HepG2 (cell line): ENCODE results near the gene STX10. TPM values are rescaled to one million over a fixed set of nuclear protein-coding genes. Genes with fewer than 3 reads are reported as not detected.

Source experiments
- FOXK2 ChIP-seq: fragments of 450-650 bp; IDR thresholded peaks from 2 replicates; pipeline ENCODE4 v1.6.1; 2016
- HES4 ChIP-seq: sonication (generic); formaldehyde crosslinking; IDR thresholded peaks from 2 replicates; pipeline ENCODE4 v1.9.0; 2021; ENCODE audit warnings: mild to moderate bottlenecking, missing genetic modification reagents, borderline replicate concordance
- HNRNPH1 ChIP-seq: fragments of 200-400 bp; formaldehyde crosslinking; optimal IDR thresholded peaks from 2 replicates; pipeline ENCODE3; 2017; ENCODE audit warnings: mild to moderate bottlenecking, low read depth, low read length
- KDM4B ChIP-seq: sonication (generic); formaldehyde crosslinking; IDR thresholded peaks from 2 replicates; pipeline ENCODE4 v1.4.0; 2020; ENCODE audit warnings: missing genetic modification reagents
- MAF1 ChIP-seq: sonication (generic); formaldehyde crosslinking; IDR thresholded peaks from 2 replicates; pipeline ENCODE4 v1.5.0; 2020; ENCODE audit warnings: missing genetic modification reagents, borderline replicate concordance
- MBNL3 ChIP-seq: fragments of 250-450 bp; sonication (Bioruptor Pico); conservative IDR thresholded peaks from 2 replicates; pipeline ENCODE4 v1.8.0; 2022; ENCODE audit warnings: mild to moderate bottlenecking, inconsistent platforms
- NRL ChIP-seq: sonication (generic); formaldehyde crosslinking; IDR thresholded peaks from 2 replicates; pipeline ENCODE4 v1.5.0; 2020; ENCODE audit warnings: missing genetic modification reagents, mild to moderate bottlenecking, moderate library complexity, borderline replicate concordance
- PCBP1 ChIP-seq: fragments of 200-400 bp; formaldehyde crosslinking; IDR thresholded peaks from 2 replicates; pipeline ENCODE4 v1.6.1; 2017; ENCODE audit warnings: mild to moderate bottlenecking, low read depth, low read length, borderline replicate concordance
- RCOR2 ChIP-seq: IDR thresholded peaks from 2 replicates; pipeline ENCODE4 v1.6.1; 2016; ENCODE audit warnings: missing biosample characterization, missing genetic modification reagents
- RFX5 ChIP-seq: IDR thresholded peaks from 2 replicates; pipeline ENCODE4 v1.6.1; 2011; ENCODE audit warnings: low read depth, low read length, improper control_type of control experiment
- SP4 ChIP-seq: sonication (generic); formaldehyde crosslinking; IDR thresholded peaks from 2 replicates; pipeline ENCODE4 v1.8.1; 2023; ENCODE audit warnings: mild to moderate bottlenecking, missing genetic modification reagents
- TARDBP ChIP-seq: sonication (generic); formaldehyde crosslinking; IDR thresholded peaks from 2 replicates; pipeline ENCODE4 v1.8.0; 2022; ENCODE audit warnings: mild to moderate bottlenecking, missing genetic modification reagents
- TBP ChIP-seq: sonication (generic); formaldehyde crosslinking; IDR thresholded peaks from 2 replicates; pipeline ENCODE4 v1.5.0; 2020; ENCODE audit warnings: missing genetic modification reagents
- YEATS2 ChIP-seq: sonication (generic); formaldehyde crosslinking; IDR thresholded peaks from 2 replicates; pipeline ENCODE4 v1.4.0; 2020; ENCODE audit warnings: missing genetic modification reagents, borderline replicate concordance
- ZBTB7A ChIP-seq: sonication (generic); formaldehyde crosslinking; IDR thresholded peaks from 2 replicates; pipeline ENCODE4 v1.8.0; 2022; ENCODE audit warnings: mild to moderate bottlenecking, missing genetic modification reagents
- ZFP82 ChIP-seq: sonication (generic); formaldehyde crosslinking; IDR thresholded peaks from 2 replicates; pipeline ENCODE4 v1.5.1; 2020; ENCODE audit warnings: mild to moderate bottlenecking, missing genetic modification reagents, borderline replicate concordance
- ZNF382 ChIP-seq: sonication (generic); formaldehyde crosslinking; IDR thresholded peaks from 2 replicates; pipeline ENCODE4 v1.5.0; 2020; ENCODE audit warnings: missing genetic modification reagents, mild to moderate bottlenecking, borderline replicate concordance
- ZNF773 ChIP-seq: sonication (generic); formaldehyde crosslinking; IDR thresholded peaks from 2 replicates; pipeline ENCODE4 v1.4.0; 2020; ENCODE audit warnings: missing genetic modification reagents, borderline replicate concordance
- ZSCAN30 ChIP-seq: sonication (generic); formaldehyde crosslinking; IDR thresholded peaks from 2 replicates; pipeline ENCODE4 v1.5.0; 2020; ENCODE audit warnings: mild to moderate bottlenecking, missing genetic modification reagents
- polyA plus RNA-seq, 8 experiments: library from polyadenylated mRNA; depleted of rRNA in 3 of 8; stranded (reverse) in 7 of 8; unstranded in 1 of 8; fragments of >200 nt; fragmentation: Illumina TruSeq in 4 of 8; extraction: Trizol in 4 of 8; gene quantifications; 2 replicates each; pipeline versions ENCODE4 v1.2.1 to v1.2.3, GENCODE V29; 2011 to 2016; ENCODE audit warnings: low read depth in 4 of 8, missing spikeins in 1 of 8, mixed read lengths in 1 of 8; ENCODE audit not compliant: insufficient read depth in 1 of 8
- total RNA-seq, 5 experiments: library from RNA; depleted of rRNA; stranded (reverse); fragments of >200 nt; fragmentation: Illumina TruSeq; extraction: Trizol; gene quantifications; 2 replicates each; pipeline ENCODE4 v1.2.3, GENCODE V29; 2016; ENCODE audit warnings: low read depth in 1 of 5
- TF ChIP-seq, protein P1 (sequence below): sonication (generic); formaldehyde crosslinking; IDR thresholded peaks from 2 replicates; pipeline ENCODE4 v1.4.0; 2020; ENCODE audit warnings: low read depth, mild to moderate bottlenecking, missing genetic modification reagents
- TF ChIP-seq, protein P2 (sequence below): sonication (generic); formaldehyde crosslinking; IDR thresholded peaks from 2 replicates; pipeline ENCODE4 v1.5.0; 2020; ENCODE audit warnings: missing genetic modification reagents, mild to moderate bottlenecking, borderline replicate concordance
- TF ChIP-seq, protein P3 (sequence below): sonication (generic); formaldehyde crosslinking; IDR thresholded peaks from 2 replicates; pipeline ENCODE4 v1.4.0; 2020; ENCODE audit warnings: mild to moderate bottlenecking, low read depth, missing genetic modification reagents
- TF ChIP-seq, protein P4 (sequence below): sonication (generic); formaldehyde crosslinking; IDR thresholded peaks from 2 replicates; pipeline ENCODE4 v1.9.0; 2021; ENCODE audit warnings: missing genetic modification reagents, borderline replicate concordance
- TF ChIP-seq, protein P5 (sequence below): sonication (generic); formaldehyde crosslinking; IDR thresholded peaks from 2 replicates; pipeline ENCODE4 v1.5.1; 2020; ENCODE audit warnings: mild to moderate bottlenecking, missing genetic modification reagents, moderate library complexity

STX10 gene
- total and polyA plus RNA-seq, 2 of the 13 experiments (the other 11 are each of a cell fraction or from before 2014, with no cell fraction given) = 47.9 to 66.4 TPM

DNA sequence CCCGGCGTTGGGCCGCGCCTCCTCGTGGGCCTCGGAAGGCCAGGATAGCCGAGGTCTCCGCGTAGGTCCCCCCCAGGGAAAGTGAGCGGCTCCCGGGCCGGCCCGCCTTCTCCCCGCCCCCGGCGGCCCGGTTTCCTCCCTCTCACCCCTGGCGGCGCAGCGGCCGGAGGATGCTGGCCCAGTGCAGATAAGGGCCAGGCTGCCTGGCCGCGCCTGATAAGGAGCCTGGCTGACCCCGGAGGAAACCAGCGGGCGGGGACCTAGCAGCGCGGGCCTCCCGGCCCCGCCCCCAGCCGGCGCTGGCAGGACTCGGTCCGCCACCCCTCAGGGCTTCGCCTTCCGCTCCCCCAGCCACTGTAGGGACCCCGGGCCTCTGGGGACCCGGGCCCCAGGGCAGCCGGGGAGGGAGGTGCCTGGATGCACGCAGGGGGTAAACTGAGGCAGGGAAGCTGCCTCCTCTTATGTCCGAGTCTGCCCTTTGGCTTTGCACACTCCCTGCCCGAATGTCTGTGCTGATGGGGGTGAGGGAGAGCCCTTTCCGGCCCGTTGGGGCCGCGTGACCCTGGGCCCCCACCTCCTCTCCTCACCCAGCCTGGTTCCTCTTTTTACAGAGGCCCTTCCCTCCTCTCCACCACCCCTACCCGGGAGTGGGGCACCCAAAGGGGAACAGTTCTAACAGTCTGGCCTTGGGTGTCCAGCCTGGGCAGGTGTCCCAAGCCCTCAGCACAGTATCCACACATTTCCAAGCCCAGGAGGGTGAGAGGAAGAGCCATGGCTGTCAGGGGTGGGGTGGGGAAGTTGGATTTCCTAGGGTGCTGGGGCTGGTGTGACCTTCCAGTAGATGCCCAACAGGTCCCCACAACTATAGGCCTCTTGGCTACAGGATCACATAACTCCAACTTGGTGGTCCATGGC lies 47.3 kb downstream of the STX10 start, which contains the start of gene LYL1 (continued):
- no peak for TF ChIP-seq HNRNPH1
- no peak for TF ChIP-seq ZSCAN30 (CRISPR knock-in tag)
- TF ChIP-seq, protein P1, sequence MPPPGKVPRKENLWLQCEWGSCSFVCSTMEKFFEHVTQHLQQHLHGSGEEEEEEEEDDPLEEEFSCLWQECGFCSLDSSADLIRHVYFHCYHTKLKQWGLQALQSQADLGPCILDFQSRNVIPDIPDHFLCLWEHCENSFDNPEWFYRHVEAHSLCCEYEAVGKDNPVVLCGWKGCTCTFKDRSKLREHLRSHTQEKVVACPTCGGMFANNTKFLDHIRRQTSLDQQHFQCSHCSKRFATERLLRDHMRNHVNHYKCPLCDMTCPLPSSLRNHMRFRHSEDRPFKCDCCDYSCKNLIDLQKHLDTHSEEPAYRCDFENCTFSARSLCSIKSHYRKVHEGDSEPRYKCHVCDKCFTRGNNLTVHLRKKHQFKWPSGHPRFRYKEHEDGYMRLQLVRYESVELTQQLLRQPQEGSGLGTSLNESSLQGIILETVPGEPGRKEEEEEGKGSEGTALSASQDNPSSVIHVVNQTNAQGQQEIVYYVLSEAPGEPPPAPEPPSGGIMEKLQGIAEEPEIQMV = no peak
- TF ChIP-seq ZFP82 (CRISPR knock-in tag) = no peak
- TF ChIP-seq MBNL3 (CRISPR knock-in tag) = no peak
- no peak for TF ChIP-seq RCOR2
- no peak for TF ChIP-seq TBP (CRISPR knock-in tag)
- TF ChIP-seq, protein P2, sequence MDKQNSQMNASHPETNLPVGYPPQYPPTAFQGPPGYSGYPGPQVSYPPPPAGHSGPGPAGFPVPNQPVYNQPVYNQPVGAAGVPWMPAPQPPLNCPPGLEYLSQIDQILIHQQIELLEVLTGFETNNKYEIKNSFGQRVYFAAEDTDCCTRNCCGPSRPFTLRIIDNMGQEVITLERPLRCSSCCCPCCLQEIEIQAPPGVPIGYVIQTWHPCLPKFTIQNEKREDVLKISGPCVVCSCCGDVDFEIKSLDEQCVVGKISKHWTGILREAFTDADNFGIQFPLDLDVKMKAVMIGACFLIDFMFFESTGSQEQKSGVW = no peak
- 0 out of 2 replicates have a peak, but pooled peaks have one; percentile 50 for TF ChIP-seq YEATS2
- no peak for TF ChIP-seq MAF1 (CRISPR knock-in tag)
- TF ChIP-seq, protein P3, sequence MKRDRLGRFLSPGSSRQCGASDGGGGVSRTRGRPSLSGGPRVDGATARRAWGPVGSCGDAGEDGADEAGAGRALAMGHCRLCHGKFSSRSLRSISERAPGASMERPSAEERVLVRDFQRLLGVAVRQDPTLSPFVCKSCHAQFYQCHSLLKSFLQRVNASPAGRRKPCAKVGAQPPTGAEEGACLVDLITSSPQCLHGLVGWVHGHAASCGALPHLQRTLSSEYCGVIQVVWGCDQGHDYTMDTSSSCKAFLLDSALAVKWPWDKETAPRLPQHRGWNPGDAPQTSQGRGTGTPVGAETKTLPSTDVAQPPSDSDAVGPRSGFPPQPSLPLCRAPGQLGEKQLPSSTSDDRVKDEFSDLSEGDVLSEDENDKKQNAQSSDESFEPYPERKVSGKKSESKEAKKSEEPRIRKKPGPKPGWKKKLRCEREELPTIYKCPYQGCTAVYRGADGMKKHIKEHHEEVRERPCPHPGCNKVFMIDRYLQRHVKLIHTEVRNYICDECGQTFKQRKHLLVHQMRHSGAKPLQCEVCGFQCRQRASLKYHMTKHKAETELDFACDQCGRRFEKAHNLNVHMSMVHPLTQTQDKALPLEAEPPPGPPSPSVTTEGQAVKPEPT (CRISPR knock-in tag) = no peak
- TF ChIP-seq HES4 (CRISPR knock-in tag) = no peak
- TF ChIP-seq FOXK2 = no peak
- TF ChIP-seq, protein P4, sequence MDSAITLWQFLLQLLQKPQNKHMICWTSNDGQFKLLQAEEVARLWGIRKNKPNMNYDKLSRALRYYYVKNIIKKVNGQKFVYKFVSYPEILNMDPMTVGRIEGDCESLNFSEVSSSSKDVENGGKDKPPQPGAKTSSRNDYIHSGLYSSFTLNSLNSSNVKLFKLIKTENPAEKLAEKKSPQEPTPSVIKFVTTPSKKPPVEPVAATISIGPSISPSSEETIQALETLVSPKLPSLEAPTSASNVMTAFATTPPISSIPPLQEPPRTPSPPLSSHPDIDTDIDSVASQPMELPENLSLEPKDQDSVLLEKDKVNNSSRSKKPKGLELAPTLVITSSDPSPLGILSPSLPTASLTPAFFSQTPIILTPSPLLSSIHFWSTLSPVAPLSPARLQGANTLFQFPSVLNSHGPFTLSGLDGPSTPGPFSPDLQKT (CRISPR knock-in tag) = no peak
- TF ChIP-seq TARDBP = no peak; the same call in 1 of the 2 replicates
- no peak for TF ChIP-seq NRL (CRISPR knock-in tag)
- no peak for TF ChIP-seq SP4
- TF ChIP-seq RFX5 = no peak
- no peak for TF ChIP-seq ZBTB7A (CRISPR knock-in tag)
- no peak for TF ChIP-seq ZNF382 (CRISPR knock-in tag)
- TF ChIP-seq KDM4B (CRISPR knock-in tag) = no peak
- no peak for TF ChIP-seq PCBP1
- TF ChIP-seq, protein P5, sequence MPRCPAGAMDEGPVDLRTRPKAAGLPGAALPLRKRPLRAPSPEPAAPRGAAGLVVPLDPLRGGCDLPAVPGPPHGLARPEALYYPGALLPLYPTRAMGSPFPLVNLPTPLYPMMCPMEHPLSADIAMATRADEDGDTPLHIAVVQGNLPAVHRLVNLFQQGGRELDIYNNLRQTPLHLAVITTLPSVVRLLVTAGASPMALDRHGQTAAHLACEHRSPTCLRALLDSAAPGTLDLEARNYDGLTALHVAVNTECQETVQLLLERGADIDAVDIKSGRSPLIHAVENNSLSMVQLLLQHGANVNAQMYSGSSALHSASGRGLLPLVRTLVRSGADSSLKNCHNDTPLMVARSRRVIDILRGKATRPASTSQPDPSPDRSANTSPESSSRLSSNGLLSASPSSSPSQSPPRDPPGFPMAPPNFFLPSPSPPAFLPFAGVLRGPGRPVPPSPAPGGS (CRISPR knock-in tag) = no peak
- no peak for TF ChIP-seq ZNF773
